CD4-positive, alpha-beta T cell (primary cell): ENCODE results near the gene VEGFB. TPM values are rescaled to one million over a fixed set of nuclear protein-coding genes. Genes with fewer than 3 reads are reported as not detected.

Experiments
- ATAC-seq: fragments of 200-7000 bp; cut with Tn5 transposase; one replicate; pipeline ENCODE4 v1.10.0; 2022; ENCODE audit warnings: mild to moderate bottlenecking; ENCODE audit not compliant: poor library complexity
- CTCF ChIA-PET: fragments of 350-600 bp; sonication (Branson Sonifier 250); formaldehyde crosslinking; loops from one replicate; lab custom pipeline; 2021; ENCODE audit warnings: antibody characterized with exemption, inconsistent platforms; lab: Charles Lee
- POLR2A ChIA-PET: fragments of 350-600 bp; sonication (Branson Sonifier 250); formaldehyde crosslinking; loops from one replicate; lab custom pipeline; 2021; ENCODE audit warnings: antibody characterized with exemption, inconsistent platforms; lab: Charles Lee
- DNase-seq, 14 experiments: peaks; one replicate each; pipeline ENCODE4 v3.0.0-alpha.2; 2013 to 2020; ENCODE audit warnings: mixed read lengths in 2 of 14
- H3K27ac ChIP-seq, 2 donors: one replicate each; pipeline versions ENCODE4 v1.5.1 to v1.7.0; 2013; ENCODE audit warnings: low read length in 2 of 2, low read depth in 1 of 2, mild to moderate bottlenecking in 1 of 2
- H3K27me3 ChIP-seq, 2 experiments: 1 replicate in 1 of 2; 2 replicates in 1 of 2; pipeline versions ENCODE4 v1.6.1 to v1.7.0; 2013; ENCODE audit warnings: low read length in 2 of 2, control low read depth in 1 of 2, mild to moderate bottlenecking in 1 of 2, moderate library complexity in 1 of 2; ENCODE audit not compliant: insufficient read depth in 2 of 2, control insufficient read depth in 1 of 2
- H3K36me3 ChIP-seq: one replicate; pipeline ENCODE4 v1.6.1; 2013; ENCODE audit warnings: low read length, control low read depth; ENCODE audit not compliant: insufficient read depth
- H3K4me1 ChIP-seq: one replicate; pipeline ENCODE4 v1.6.1; 2013; ENCODE audit warnings: low read length, control low read depth; ENCODE audit not compliant: insufficient read depth
- H3K4me3 ChIP-seq: one replicate; pipeline ENCODE4 v1.5.1; 2013; ENCODE audit warnings: mild to moderate bottlenecking, low read length, moderate library complexity
- H3K9me3 ChIP-seq, 2 experiments: 1 replicate in 1 of 2; 2 replicates in 1 of 2; pipeline versions ENCODE4 v1.6.1 to v1.7.0; 2013; ENCODE audit warnings: low read length in 2 of 2, mild to moderate bottlenecking in 2 of 2, control low read depth in 1 of 2, moderate library complexity in 1 of 2; ENCODE audit not compliant: control insufficient read depth in 1 of 2, insufficient read depth in 1 of 2
- H3K27ac Mint-ChIP-seq: one replicate; pipeline ENCODE4 v1.8.0; 2020; ENCODE audit warnings: mixed read lengths
- H3K27me3 Mint-ChIP-seq: one replicate; pipeline ENCODE4 v1.8.0; 2021; ENCODE audit warnings: mixed read lengths
- H3K36me3 Mint-ChIP-seq: one replicate; pipeline ENCODE4 v1.8.0; 2021; ENCODE audit warnings: low read depth, mixed read lengths
- H3K4me1 Mint-ChIP-seq: one replicate; pipeline ENCODE4 v1.8.0; 2021; ENCODE audit warnings: low read depth, mixed read lengths
- H3K4me3 Mint-ChIP-seq: one replicate; pipeline ENCODE4 v1.8.0; 2020; ENCODE audit warnings: mild to moderate bottlenecking, mixed read lengths
- H3K9me3 Mint-ChIP-seq: one replicate; pipeline ENCODE4 v1.8.0; 2020; ENCODE audit warnings: mixed read lengths
- intact Hi-C, 2 experiments: fragments of 100-400 bp; cut with DNase I in 1 of 2; cut with micrococcal nuclease in 1 of 2; formaldehyde crosslinking; loops; one replicate each; pipeline versions ENCODE4 v1.15.1 to v1.9.0; 2023 to 2025; cut with DNase I, micrococcal nuclease
- total RNA-seq, 174 experiments: library from RNA in 2 of 174; stranded (reverse) in 2 of 174; gene quantifications; one replicate each; pipeline ENCODE4 v1.2.3 and lab custom pipeline; 2021 to 2026
- TF ChIP-seq, protein P1 (sequence below): fragments of 200-600 bp; IDR thresholded peaks from one replicate; pipeline ENCODE4 v1.8.0; 2022; ENCODE audit warnings: antibody characterized with exemption, mild to moderate bottlenecking

VEGFB gene
- total RNA-seq, 2 experiments from 2014 or later: 39.7 to 48.7 TPM

DNA sequence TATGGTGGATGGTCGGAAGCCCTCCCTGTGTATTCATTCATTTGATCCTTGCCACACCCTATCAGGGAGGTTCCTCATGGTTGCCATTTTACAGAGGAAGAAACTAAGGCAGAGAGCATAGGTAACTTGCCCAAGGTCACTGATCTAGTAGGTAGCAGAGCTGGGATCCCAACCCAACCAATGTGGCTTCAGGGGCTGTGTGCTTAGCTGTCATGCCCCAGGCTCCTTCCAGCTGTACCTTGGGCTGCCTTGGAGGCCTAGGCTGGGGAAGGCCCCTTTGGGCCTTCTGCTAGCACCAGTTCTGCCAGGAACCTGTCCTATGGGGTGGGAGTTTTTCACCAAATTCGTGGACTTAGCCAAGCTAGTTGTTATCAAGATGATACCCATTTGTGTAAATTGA is 41.5 kb downstream of the VEGFB start:
- Mint-ChIP-seq H3K9me3 (no peaks in the 10 kb centered on the region), H3K27me3 (no peaks in the 10 kb centered on the region), H3K4me3 (no peak overlapping the region), H3K4me1 (peaks cover 9% of the 10 kb centered on the region), H3K27ac (no peak overlapping the region), H3K36me3 (peaks cover 13% of the 10 kb centered on the region)
- Histone ChIP-seq H3K36me3 (peaks cover 22% of the 10 kb centered on the region), H3K9me3 (no peaks in the 10 kb centered on the region), H3K27ac (no peak overlapping the region), H3K4me3 (no peak overlapping the region), H3K4me1 (peaks cover 15% of the 10 kb centered on the region), H3K27me3 (no peaks in the 10 kb centered on the region)
- CTCF ChIA-PET: interaction anchor here (1.3 to 1.6 kb wide), 3 partner anchors 24 to 29 kb away, joined by 3 to 5 read pairs (median 3); partner anchors contain the start of gene PLCB3
- TF ChIP-seq, protein P1, sequence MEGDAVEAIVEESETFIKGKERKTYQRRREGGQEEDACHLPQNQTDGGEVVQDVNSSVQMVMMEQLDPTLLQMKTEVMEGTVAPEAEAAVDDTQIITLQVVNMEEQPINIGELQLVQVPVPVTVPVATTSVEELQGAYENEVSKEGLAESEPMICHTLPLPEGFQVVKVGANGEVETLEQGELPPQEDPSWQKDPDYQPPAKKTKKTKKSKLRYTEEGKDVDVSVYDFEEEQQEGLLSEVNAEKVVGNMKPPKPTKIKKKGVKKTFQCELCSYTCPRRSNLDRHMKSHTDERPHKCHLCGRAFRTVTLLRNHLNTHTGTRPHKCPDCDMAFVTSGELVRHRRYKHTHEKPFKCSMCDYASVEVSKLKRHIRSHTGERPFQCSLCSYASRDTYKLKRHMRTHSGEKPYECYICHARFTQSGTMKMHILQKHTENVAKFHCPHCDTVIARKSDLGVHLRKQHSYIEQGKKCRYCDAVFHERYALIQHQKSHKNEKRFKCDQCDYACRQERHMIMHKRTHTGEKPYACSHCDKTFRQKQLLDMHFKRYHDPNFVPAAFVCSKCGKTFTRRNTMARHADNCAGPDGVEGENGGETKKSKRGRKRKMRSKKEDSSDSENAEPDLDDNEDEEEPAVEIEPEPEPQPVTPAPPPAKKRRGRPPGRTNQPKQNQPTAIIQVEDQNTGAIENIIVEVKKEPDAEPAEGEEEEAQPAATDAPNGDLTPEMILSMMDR: no peak
- ATAC-seq (no peak), DNase-seq (no peak)
- POLR2A ChIA-PET: interaction anchor here (1.0 kb wide), 1 partner anchor 68 kb away, joined by 3 read pairs; no protein-coding TSS in a partner anchor
- intact Hi-C loops: no loop called here

DNA sequence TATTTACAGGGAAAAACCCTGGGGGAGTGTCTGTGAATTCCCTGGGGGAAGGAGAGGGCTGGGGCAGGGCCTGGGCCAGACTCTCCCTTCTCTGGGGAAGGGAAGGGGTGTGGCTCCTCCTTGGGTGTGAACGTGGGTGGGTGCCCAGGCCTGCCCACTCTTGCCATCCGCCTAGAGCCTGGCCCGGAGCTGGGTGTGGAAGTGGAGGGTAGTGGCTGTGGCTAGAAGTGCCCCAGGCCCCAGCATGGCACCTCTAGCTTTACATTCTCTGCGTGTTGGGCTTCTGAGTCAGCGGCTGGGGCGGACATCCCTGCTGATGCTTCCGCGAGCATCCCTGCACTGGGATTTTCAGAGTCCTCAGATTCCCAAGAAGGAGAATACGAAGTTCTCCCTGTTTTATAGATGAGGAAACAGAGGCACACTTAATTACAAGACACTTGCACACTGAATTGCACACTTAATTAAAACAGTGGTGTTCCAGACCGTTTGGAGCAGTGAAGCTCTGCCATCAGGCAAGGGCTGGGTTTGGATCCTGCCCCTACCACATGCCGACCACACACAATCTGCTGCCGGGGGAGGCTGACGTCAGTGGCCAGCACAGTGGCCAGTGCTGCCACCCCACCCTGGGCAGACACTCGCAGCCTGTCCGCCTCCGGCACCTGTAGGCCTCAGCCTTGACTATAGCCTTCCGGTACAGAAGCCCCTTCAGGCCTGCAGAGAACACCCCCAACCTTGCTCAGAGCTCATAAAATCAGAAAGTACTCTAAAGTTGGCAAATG is 42.5 kb downstream of the VEGFB start:
- TF ChIP-seq, protein P1: no peak
- DNase-seq (no peak), ATAC-seq (no peak)
- H3K9me3 Mint-ChIP-seq: no peaks in the 10 kb centered on the region
- no peaks in the 10 kb centered on the region for H3K27me3 ChIP-seq
- peaks cover 6% of the 10 kb centered on the region for H3K36me3 Mint-ChIP-seq
- peaks cover 11% of the 10 kb centered on the region for H3K4me1 ChIP-seq
- H3K27ac Mint-ChIP-seq: no peak overlapping the region
- intact Hi-C loops: no loop called here
- H3K27me3 Mint-ChIP-seq: no peaks in the 10 kb centered on the region
- no peaks in the 10 kb centered on the region for H3K9me3 ChIP-seq
- H3K4me3 ChIP-seq: no peak overlapping the region
- peaks cover 8% of the 10 kb centered on the region for H3K4me1 Mint-ChIP-seq
- CTCF ChIA-PET: interaction anchor here (1.3 kb wide), 1 partner anchor 24 kb away, joined by 3 read pairs; no protein-coding TSS in a partner anchor
- H3K27ac ChIP-seq: no peak overlapping the region
- POLR2A ChIA-PET: interaction anchor here (1.0 kb wide), 1 partner anchor 69 kb away, joined by 3 read pairs; no protein-coding TSS in a partner anchor
- H3K36me3 ChIP-seq: peaks cover 23% of the 10 kb centered on the region
- no peak overlapping the region for H3K4me3 Mint-ChIP-seq

DNA sequence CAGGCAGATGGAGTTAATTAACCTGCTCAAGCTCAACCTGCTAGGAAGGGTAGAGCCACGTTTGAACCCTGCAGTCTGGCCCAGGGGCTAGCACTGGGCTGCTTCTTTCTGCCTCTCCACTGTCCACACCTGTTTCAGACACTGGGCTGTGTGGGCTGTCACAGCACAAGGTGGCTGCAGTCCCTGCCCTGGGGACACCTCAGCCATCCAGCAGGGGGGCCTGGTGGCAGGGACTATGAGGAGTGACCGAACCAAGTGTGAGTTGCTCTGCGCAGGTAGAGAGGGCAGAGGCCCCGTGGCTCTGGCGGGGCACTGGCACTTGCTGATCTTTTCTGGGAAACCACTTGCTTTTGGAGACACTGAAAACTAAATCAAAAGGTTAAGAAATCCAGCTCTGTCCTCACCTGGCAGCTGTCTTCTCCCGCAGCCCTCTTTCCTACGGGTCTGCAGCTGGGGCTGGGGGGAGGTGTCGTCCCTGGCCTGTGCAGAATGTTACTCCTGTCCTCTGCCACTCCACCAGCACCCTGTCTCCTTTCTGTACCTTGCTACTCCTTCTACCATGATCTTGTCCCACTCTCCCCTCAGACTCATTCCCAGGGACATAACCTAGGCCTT is 44.3 kb downstream of the VEGFB start:
- peaks cover 33% of the 10 kb centered on the region for H3K36me3 ChIP-seq
- ChIA-PET CTCF (interaction anchor here (1.2 kb wide), 1 partner anchor 26 kb away, joined by 4 read pairs; no protein-coding TSS in a partner anchor), POLR2A (no interaction called here)
- H3K9me3 ChIP-seq: no peaks in the 10 kb centered on the region
- DNase-seq (no peak), ATAC-seq (no peak)
- no peak overlapping the region for H3K27ac ChIP-seq
- Mint-ChIP-seq H3K27me3 (no peaks in the 10 kb centered on the region), H3K4me1 (peaks cover 14% of the 10 kb centered on the region), H3K36me3 (peaks cover 6% of the 10 kb centered on the region), H3K27ac (no peak overlapping the region), H3K4me3 (no peak overlapping the region), H3K9me3 (no peaks in the 10 kb centered on the region)
- no peak overlapping the region for H3K4me3 ChIP-seq
- TF ChIP-seq, protein P1: no peak
- intact Hi-C loops: no loop called here
- peaks cover 12% of the 10 kb centered on the region for H3K4me1 ChIP-seq
- H3K27me3 ChIP-seq: no peaks in the 10 kb centered on the region
